SKM-1 treated with dmso at 0.1 percent for 144 hours (cell line): Measurements from ENCODE around the gene OCSTAMP.
A peak's percentile ranks its signal among the peaks of the same experiment; 100 is the strongest.

Source experiments
- DNase-seq: peaks from one replicate; lab custom pipeline; 2025; ENCODE audit not compliant: unreplicated experiment; lab: John Stamatoyannopoulos, UW

The OCSTAMP gene

GRCh38 chr20:46554828-46555227 lies 4.4 kb upstream of the OCSTAMP start:
- no peak for DNase-seq

- no peak for DNase-seq
Measured at GRCh38 chr20:46553926-46554325, 3.5 kb upstream of the OCSTAMP start.

- peak; percentile 76 for DNase-seq
Measured at GRCh38 chr20:46552460-46553420, 2.3 kb upstream of the OCSTAMP start.

- DNase-seq: peak; percentile 18
Measured at GRCh38 chr20:46551522-46552381, 1.3 kb upstream of the OCSTAMP start.

GRCh38 chr20:46549188-46549972 lies 1.1 kb downstream of the OCSTAMP start:
- DNase-seq: no peak

GRCh38 chr20:46548688-46549087 lies 1.8 kb downstream of the OCSTAMP start:
- no peak for DNase-seq

- DNase-seq: no peak
Measured at GRCh38 chr20:46547995-46548394, 2.5 kb downstream of the OCSTAMP start.

GRCh38 chr20:46546936-46547335 lies 3.5 kb downstream of the OCSTAMP start:
- no peak for DNase-seq

- DNase-seq: no peak
Measured at GRCh38 chr20:46546298-46546697, 4.2 kb downstream of the OCSTAMP start.

GRCh38 chr20:46545827-46546138 lies 4.7 kb downstream of the OCSTAMP start:
- DNase-seq: no peak

- DNase-seq: peak; percentile 98
Measured at GRCh38 chr20:46545077-46545826, 5.2 kb downstream of the OCSTAMP start.

- DNase-seq: no peak
Measured at GRCh38 chr20:46544576-46544975, 5.9 kb downstream of the OCSTAMP start.

- no peak for DNase-seq
Measured at GRCh38 chr20:46543959-46544358, 6.5 kb downstream of the OCSTAMP start.

- DNase-seq: no peak
Measured at GRCh38 chr20:46543033-46543432, 7.4 kb downstream of the OCSTAMP start.

GRCh38 chr20:46541229-46541935 lies 9.1 kb downstream of the OCSTAMP start:
- DNase-seq: no peak

- DNase-seq: no peak
Measured at GRCh38 chr20:46539113-46539512, 11.3 kb downstream of the OCSTAMP start.

- no peak for DNase-seq
Measured at GRCh38 chr20:46530640-46531039, 19.8 kb downstream of the OCSTAMP start.

- DNase-seq: no peak
Measured at GRCh38 chr20:46523696-46524328, 26.6 kb downstream of the OCSTAMP start.

- DNase-seq: no peak
Measured at GRCh38 chr20:46523108-46523507, 27.3 kb downstream of the OCSTAMP start.
